ENCODE data around the gene MMRN2.

The MMRN2 gene

DNA sequence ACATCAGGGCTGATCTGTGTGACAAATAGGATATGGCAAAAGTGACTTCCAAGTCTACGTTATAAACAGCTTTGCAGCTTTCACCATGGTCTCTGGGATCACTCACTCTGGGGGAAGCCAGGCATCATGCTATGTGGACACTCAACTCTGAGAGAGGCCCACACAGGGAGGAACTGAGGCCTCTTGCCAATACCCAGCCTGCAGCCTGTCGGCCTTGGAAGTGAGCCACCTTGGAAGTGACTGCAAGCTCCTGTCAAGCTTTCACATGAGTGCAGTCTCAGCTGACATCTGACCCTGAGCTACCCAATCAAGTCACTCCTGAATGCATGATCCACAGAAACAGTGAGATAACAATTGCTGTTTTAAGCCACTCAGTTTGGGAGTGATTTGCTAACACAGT, 56.5 kb downstream of the MMRN2 start:
- ChIA-PET POLR2A (no interaction called here), CTCF (interaction anchor here (0.6 to 2.1 kb wide), 3 partner anchors 207 to 910 kb away, joined by 3 to 7 read pairs (median 5); no protein-coding TSS in a partner anchor)
- no peak for DNase-seq (ENCODE audit: extremely low spot score)
- no peak for TF ChIP-seq NFRKB (IDR thresholded peaks at IDR 0.05)
- TF ChIP-seq ELF4 (IDR thresholded peaks at IDR 0.05), result no peak
- TF ChIP-seq ARNT (IDR thresholded peaks at IDR 0.05), result no peak
- no peak for TF ChIP-seq L3MBTL2 (conservative IDR thresholded peaks at IDR 0.05)
- TF ChIP-seq FOXK2 (IDR thresholded peaks at IDR 0.05), result no peak
- no peak for TF ChIP-seq FOXA1 (IDR thresholded peaks at IDR 0.05)
- TF ChIP-seq FOXM1 (IDR thresholded peaks at IDR 0.05; ENCODE audit: borderline replicate concordance), result no peak
- TF ChIP-seq LEF1 (IDR thresholded peaks at IDR 0.05; ENCODE audit: borderline replicate concordance), result no peak
- TF ChIP-seq SP1 (IDR thresholded peaks at IDR 0.05), result no peak

DNA sequence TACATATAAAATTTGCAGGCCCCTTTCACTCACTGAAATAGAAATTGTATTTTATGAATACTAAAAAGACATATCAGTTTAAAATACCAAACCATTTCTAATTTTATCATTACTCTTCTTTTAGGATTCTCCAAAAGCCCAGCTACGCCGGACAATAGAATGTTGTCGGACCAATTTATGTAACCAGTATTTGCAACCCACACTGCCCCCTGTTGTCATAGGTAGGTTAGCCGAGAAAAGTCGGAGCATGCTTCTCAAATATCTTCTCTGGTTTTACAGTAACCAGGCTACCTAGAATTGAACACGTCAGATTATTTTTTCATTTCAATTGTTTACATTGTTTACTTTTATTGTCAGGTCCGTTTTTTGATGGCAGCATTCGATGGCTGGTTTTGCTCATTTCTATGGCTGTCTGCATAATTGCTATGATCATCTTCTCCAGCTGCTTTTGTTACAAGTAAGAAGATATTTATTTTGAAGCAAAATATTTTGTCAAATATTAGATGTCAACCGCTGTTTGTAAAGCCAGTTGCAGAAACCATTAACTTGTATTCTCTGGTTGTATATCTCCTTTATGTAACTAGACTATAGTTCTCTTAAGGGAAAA, 57.6 kb downstream of the MMRN2 start:
- POLR2A ChIA-PET, result interaction anchor here (2.3 kb wide), 1 partner anchor 143 kb away, joined by 8 read pairs; the partner anchor contains the start of gene BMPR1A
- peak; percentile 55 for DNase-seq (ENCODE audit: extremely low spot score)
- CTCF ChIA-PET, result interaction anchor here (0.7 to 2.1 kb wide), 7 partner anchors 10 to 609 kb away, joined by 3 to 7 read pairs (median 3); no protein-coding TSS in a partner anchor
- TF ChIP-seq NFRKB (IDR thresholded peaks at IDR 0.05), result no peak
- TF ChIP-seq LEF1 (IDR thresholded peaks at IDR 0.05; ENCODE audit: borderline replicate concordance), result no peak
- TF ChIP-seq TARDBP (IDR thresholded peaks at IDR 0.05), result no peak
- TF ChIP-seq CTBP1 (IDR thresholded peaks at IDR 0.05; ENCODE audit: borderline replicate concordance), result no peak
- no peak for TF ChIP-seq ARNT (IDR thresholded peaks at IDR 0.05)

DNA sequence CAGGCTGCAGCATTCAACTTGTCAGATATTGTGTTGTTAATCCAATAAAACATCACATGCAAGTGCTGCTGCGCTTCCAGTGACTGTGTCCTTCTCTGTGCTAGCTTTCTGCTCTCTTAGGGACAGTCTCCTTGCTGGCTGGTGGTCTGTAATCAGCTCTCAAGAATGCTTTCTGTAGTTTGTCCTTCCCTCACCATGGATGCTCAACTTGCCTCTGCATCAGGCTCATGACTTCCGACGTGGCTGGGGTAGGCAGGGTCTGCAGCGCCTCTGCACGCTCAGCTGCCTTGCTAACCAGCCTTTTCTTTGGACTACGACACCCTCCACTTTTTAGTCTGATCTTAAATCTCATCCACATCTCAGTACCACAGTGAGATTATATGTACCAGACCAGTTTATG, 58.3 kb downstream of the MMRN2 start:
- CTCF ChIA-PET, result interaction anchor here (0.8 to 2.1 kb wide), 5 partner anchors 10 to 214 kb away, joined by 3 to 7 read pairs (median 3); no protein-coding TSS in a partner anchor
- POLR2A ChIA-PET, result interaction anchor here (1.2 to 2.3 kb wide), 2 partner anchors 143 to 187 kb away, joined by 3 to 8 read pairs; partner anchors contain the start of gene BMPR1A
- DNase-seq (ENCODE audit: extremely low spot score), result no peak
- TF ChIP-seq TARDBP (IDR thresholded peaks at IDR 0.05) (no peak), BHLHE40 (IDR thresholded peaks at IDR 0.05; ENCODE audit: borderline replicate concordance) (no peak)

GRCh38 chr10:86898511-86898910, 58.9 kb downstream of the MMRN2 start:
- TF ChIP-seq ZNF384 (IDR thresholded peaks at IDR 0.05) (no peak), FOXM1 (IDR thresholded peaks at IDR 0.05; ENCODE audit: borderline replicate concordance) (no peak), FOXA1 (IDR thresholded peaks at IDR 0.05) (no peak), ARNT (IDR thresholded peaks at IDR 0.05) (no peak), NFRKB (IDR thresholded peaks at IDR 0.05) (no peak), TARDBP (IDR thresholded peaks at IDR 0.05) (no peak), L3MBTL2 (conservative IDR thresholded peaks at IDR 0.05) (no peak), ELF4 (IDR thresholded peaks at IDR 0.05) (no peak), FOXK2 (IDR thresholded peaks at IDR 0.05) (no peak), SP1 (IDR thresholded peaks at IDR 0.05) (no peak), CTBP1 (IDR thresholded peaks at IDR 0.05; ENCODE audit: borderline replicate concordance) (no peak), HDGF (IDR thresholded peaks at IDR 0.05; ENCODE audit: borderline replicate concordance) (no peak)
- TF ChIP-seq, protein P1, sequence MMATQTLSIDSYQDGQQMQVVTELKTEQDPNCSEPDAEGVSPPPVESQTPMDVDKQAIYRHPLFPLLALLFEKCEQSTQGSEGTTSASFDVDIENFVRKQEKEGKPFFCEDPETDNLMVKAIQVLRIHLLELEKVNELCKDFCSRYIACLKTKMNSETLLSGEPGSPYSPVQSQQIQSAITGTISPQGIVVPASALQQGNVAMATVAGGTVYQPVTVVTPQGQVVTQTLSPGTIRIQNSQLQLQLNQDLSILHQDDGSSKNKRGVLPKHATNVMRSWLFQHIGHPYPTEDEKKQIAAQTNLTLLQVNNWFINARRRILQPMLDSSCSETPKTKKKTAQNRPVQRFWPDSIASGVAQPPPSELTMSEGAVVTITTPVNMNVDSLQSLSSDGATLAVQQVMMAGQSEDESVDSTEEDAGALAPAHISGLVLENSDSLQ (IDR thresholded peaks at IDR 0.05), result no peak
- ChIA-PET CTCF (interaction anchor here (0.8 to 1.7 kb wide), 3 partner anchors 11 to 205 kb away, joined by 3 read pairs; no protein-coding TSS in a partner anchor), POLR2A (interaction anchor here (1.2 to 2.3 kb wide), 2 partner anchors 142 to 187 kb away, joined by 3 to 8 read pairs; partner anchors contain the start of gene BMPR1A)
- DNase-seq (ENCODE audit: extremely low spot score), result no peak

DNA sequence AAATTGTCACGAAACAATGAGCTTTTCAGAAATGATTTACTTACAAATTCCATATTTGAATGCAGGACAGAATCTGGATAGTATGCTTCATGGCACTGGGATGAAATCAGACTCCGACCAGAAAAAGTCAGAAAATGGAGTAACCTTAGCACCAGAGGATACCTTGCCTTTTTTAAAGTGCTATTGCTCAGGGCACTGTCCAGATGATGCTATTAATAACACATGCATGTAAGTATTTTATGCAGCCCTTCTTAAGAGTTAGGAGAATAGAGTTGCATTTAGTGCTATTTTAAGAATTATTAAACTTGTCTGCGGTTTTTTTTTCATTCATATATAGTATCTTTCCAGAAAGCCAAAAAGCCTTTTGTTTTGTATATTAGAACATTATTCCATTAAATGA, 67.4 kb downstream of the MMRN2 start:
- DNase-seq (ENCODE audit: extremely low spot score), result no peak
- TF ChIP-seq ZNF384 (IDR thresholded peaks at IDR 0.05) (no peak), FOXM1 (IDR thresholded peaks at IDR 0.05; ENCODE audit: borderline replicate concordance) (no peak), FOXA1 (IDR thresholded peaks at IDR 0.05) (no peak), SUZ12 (IDR thresholded peaks at IDR 0.05) (no peak), CTBP1 (IDR thresholded peaks at IDR 0.05; ENCODE audit: borderline replicate concordance) (no peak), BHLHE40 (IDR thresholded peaks at IDR 0.05; ENCODE audit: borderline replicate concordance) (no peak), NFRKB (IDR thresholded peaks at IDR 0.05) (no peak), HDGF (IDR thresholded peaks at IDR 0.05; ENCODE audit: borderline replicate concordance) (no peak), ELF4 (IDR thresholded peaks at IDR 0.05) (no peak), L3MBTL2 (conservative IDR thresholded peaks at IDR 0.05) (no peak), LEF1 (IDR thresholded peaks at IDR 0.05; ENCODE audit: borderline replicate concordance) (no peak), ARNT (IDR thresholded peaks at IDR 0.05) (no peak), FOXK2 (IDR thresholded peaks at IDR 0.05) (no peak), SP1 (IDR thresholded peaks at IDR 0.05) (no peak), TARDBP (IDR thresholded peaks at IDR 0.05) (no peak)
- TF ChIP-seq, protein P1 (IDR thresholded peaks at IDR 0.05), result no peak
- ChIA-PET POLR2A (interaction anchor here (0.7 kb wide), 1 partner anchor 133 kb away, joined by 3 read pairs; no protein-coding TSS in a partner anchor), CTCF (interaction anchor here (0.6 kb wide), 1 partner anchor 295 kb away, joined by 3 read pairs; no protein-coding TSS in a partner anchor)

DNA sequence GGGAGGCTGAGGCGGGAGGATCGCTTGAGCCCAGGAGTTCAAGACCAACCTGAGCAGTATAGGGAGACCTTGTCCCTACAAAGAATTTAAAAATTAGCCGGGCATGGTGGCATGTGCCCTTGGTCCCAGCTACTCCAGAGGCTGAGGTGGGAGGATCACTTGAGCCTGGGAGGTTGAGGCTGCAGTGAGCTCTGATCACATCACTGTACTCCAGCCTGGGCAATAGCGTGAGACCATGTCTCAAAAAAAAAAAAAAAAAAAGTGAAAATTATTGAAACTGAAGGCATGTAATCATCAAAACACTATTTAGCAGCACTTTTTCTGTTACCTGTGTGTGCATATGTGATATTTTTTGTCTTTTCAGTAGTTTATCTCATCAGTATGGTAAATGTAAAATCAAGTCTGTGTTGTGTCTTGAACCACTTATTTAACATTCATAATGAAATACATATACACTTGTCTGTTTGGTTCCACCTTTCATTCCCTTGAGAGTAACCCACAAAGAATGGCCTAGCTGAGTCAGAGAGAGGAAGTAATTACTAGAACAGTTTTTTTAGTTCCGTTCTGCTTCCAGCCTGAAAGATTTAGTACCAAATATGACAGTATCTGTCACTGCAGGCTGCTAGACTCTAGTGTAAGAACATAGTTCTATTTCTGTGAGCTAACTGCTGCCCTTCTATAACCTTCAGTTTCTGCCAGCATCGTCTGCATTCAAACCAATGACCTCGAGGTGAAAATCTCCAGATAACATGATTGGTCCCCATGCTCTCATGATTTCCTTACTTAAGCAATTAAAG, 68.6 kb downstream of the MMRN2 start:
- DNase-seq (ENCODE audit: extremely low spot score), result no peak
- CTCF ChIA-PET, result interaction anchor here (0.8 kb wide), 1 partner anchor 11 kb away, joined by 3 read pairs; no protein-coding TSS in a partner anchor
- POLR2A ChIA-PET, result interaction anchor here (0.7 kb wide), 1 partner anchor 131 kb away, joined by 3 read pairs; no protein-coding TSS in a partner anchor
- no peak for TF ChIP-seq FOXK2 (IDR thresholded peaks at IDR 0.05)
